K562 (cell line): ENCODE data around the gene SHISAL2A. TPM values are rescaled to one million over a fixed set of nuclear protein-coding genes. Genes with fewer than 3 reads are reported as not detected.

Source experiments
- ATAC-seq: fragments of 200-7000 bp; cut with Tn5 transposase; 3 replicates; pipeline ENCODE4 v1.9.1; 2020; ENCODE audit warnings: moderate library complexity
- BruUV-seq: library from RNA; stranded (reverse); fragments of 400-500 nt; replicated peaks from 2 replicates; lab custom pipeline; 2021; lab: Mats Ljungman, UMichigan
- CTCF ChIA-PET: fragments of 300-600 bp; formaldehyde crosslinking; extraction: SDS; loops from one replicate; lab custom pipeline; 2021; ENCODE audit warnings: low intra/inter-chr PET ratio; lab: Yijun Ruan, JAX
- POLR2A ChIA-PET: fragments of 300-600, 350-650 bp; sonication (Branson Sonifier 250); formaldehyde crosslinking; extraction: SDS; loops from one replicate; lab custom pipeline; 2021; ENCODE audit warnings: antibody characterized with exemption, inconsistent platforms; lab: Yijun Ruan, JAX
- DNase-seq, 4 experiments: peaks; one replicate each; pipeline versions ENCODE4 v3.0.0 to v3.0.0-alpha.2; 2011 to 2018; ENCODE audit warnings: low spot score in 3 of 4, mixed read lengths in 3 of 4; ENCODE audit errors: extremely low read depth in 1 of 4
- FAIRE-seq: peaks from 2 replicates; lab custom pipeline; 2011; peaks lifted over from hg19 to GRCh38; lab: Jason Lieb, UNC
- H2AFZ ChIP-seq: 2 replicates; pipeline ENCODE4 v1.6.0; 2011; ENCODE audit warnings: low read depth, low read length, control low read depth, inconsistent platforms
- H3K27ac ChIP-seq: fragments of 200-600 bp; 3 replicates; pipeline ENCODE4 v1.8.0; 2011; ENCODE audit warnings: low read depth, mild to moderate bottlenecking, control low read depth, inconsistent platforms, low read length, moderate library complexity, mixed read lengths; ENCODE audit errors: extremely low read depth
- H3K27me3 ChIP-seq, 2 experiments: fragments of 300-600 bp in 1 of 2; 2 replicates in 1 of 2; 3 replicates in 1 of 2; pipeline versions ENCODE4 v1.6.0 to v1.8.0; 2011; ENCODE audit warnings: inconsistent platforms in 2 of 2, low read length in 2 of 2, mild to moderate bottlenecking in 1 of 2, mixed read lengths in 1 of 2, moderate library complexity in 1 of 2; ENCODE audit not compliant: control insufficient read depth in 2 of 2, insufficient read depth in 2 of 2
- H3K36me3 ChIP-seq: fragments of 300-600 bp; 3 replicates; pipeline ENCODE4 v1.8.0; 2011; ENCODE audit warnings: mild to moderate bottlenecking, low read length, inconsistent platforms; ENCODE audit not compliant: control insufficient read depth, insufficient read depth
- H3K4me1 ChIP-seq, 2 experiments: fragments of 200-600 bp in 1 of 2; replicated peaks in 1 of 2; 2 replicates in 1 of 2; 3 replicates in 1 of 2; pipeline versions ENCODE4 v1.5.1 to v1.8.0; 2011; ENCODE audit warnings: inconsistent platforms in 2 of 2, low read length in 2 of 2, mild to moderate bottlenecking in 1 of 2, mixed read lengths in 1 of 2, moderate library complexity in 1 of 2; ENCODE audit not compliant: control insufficient read depth in 2 of 2, insufficient read depth in 2 of 2
- H3K4me2 ChIP-seq: 2 replicates; pipeline ENCODE4 v1.6.1; 2011; ENCODE audit warnings: low read length, control low read depth, inconsistent platforms, mixed read lengths; ENCODE audit not compliant: insufficient read depth
- H3K4me3 ChIP-seq: fragments of 200-600 bp; sonication (generic), shearing (Covaris generic); 2 replicates; pipeline ENCODE4 v1.5.1; 2016; ENCODE audit warnings: control low read depth, inconsistent platforms
- H3K79me2 ChIP-seq: fragments of 200-600 bp; 3 replicates; pipeline ENCODE4 v1.8.0; 2011; ENCODE audit warnings: low read length, inconsistent platforms; ENCODE audit not compliant: control insufficient read depth, insufficient read depth
- H3K9ac ChIP-seq, 2 experiments: 2 replicates each; pipeline versions ENCODE4 v1.6.0 to v1.6.1; 2011; ENCODE audit warnings: low read depth in 2 of 2, low read length in 2 of 2, control low read depth in 1 of 2, inconsistent platforms in 1 of 2, mild to moderate bottlenecking in 1 of 2, mixed read lengths in 1 of 2; ENCODE audit not compliant: insufficient read depth in 1 of 2
- H3K9me1 ChIP-seq: one replicate; pipeline ENCODE4 v1.6.0; 2011; ENCODE audit warnings: inconsistent platforms, mild to moderate bottlenecking, low read length, moderate library complexity; ENCODE audit not compliant: control insufficient read depth, insufficient read depth
- H3K9me3 ChIP-seq: replicated peaks from 2 replicates; pipeline ENCODE4 v1.5.1; 2011; ENCODE audit warnings: low read depth, low read length, inconsistent platforms; ENCODE audit not compliant: control insufficient read depth, insufficient read depth
- H4K20me1 ChIP-seq: replicated peaks from 2 replicates; pipeline ENCODE4 v1.6.1; 2011; ENCODE audit warnings: low read length, inconsistent platforms, mixed read lengths; ENCODE audit not compliant: control insufficient read depth, insufficient read depth
- BRF1 ChIP-seq: IDR thresholded peaks from 3 replicates; pipeline ENCODE4 v1.6.1; 2011; ENCODE audit warnings: borderline replicate concordance, mild to moderate bottlenecking; ENCODE audit not compliant: insufficient read length; ENCODE audit errors: extremely low read depth
- CHD4 ChIP-seq: fragments of 200-600 bp; sonication (generic); IDR thresholded peaks from 3 replicates; pipeline ENCODE4 v1.6.1; 2012; ENCODE audit warnings: low read depth, mild to moderate bottlenecking, mixed read lengths, low read length, inconsistent platforms; ENCODE audit not compliant: insufficient read depth, insufficient replicate concordance, poor library complexity, severe bottlenecking
- HNRNPH1 ChIP-seq: fragments of 200-400 bp; formaldehyde crosslinking; optimal IDR thresholded peaks from 2 replicates; pipeline ENCODE3; 2017; ENCODE audit warnings: low read depth, mild to moderate bottlenecking, low read length, moderate library complexity
- MBD2 ChIP-seq: sonication (generic); IDR thresholded peaks from 2 replicates; pipeline ENCODE4 v1.6.1; 2016; ENCODE audit warnings: low read depth, borderline replicate concordance
- NELFE ChIP-seq: IDR thresholded peaks from 2 replicates; pipeline ENCODE4 v1.6.1; 2011; ENCODE audit warnings: mild to moderate bottlenecking; ENCODE audit not compliant: insufficient read depth, insufficient read length
- PRPF4 ChIP-seq: fragments of 200-400 bp; formaldehyde crosslinking; IDR thresholded peaks from one replicate; pipeline ENCODE4 v1.6.1; 2017; ENCODE audit warnings: low read length, low read depth, mild to moderate bottlenecking; ENCODE audit not compliant: insufficient read depth, poor library complexity, severe bottlenecking
- USF1 ChIP-seq: sonication (generic); formaldehyde crosslinking; IDR thresholded peaks from 2 replicates; pipeline ENCODE4 v1.9.0; 2022; ENCODE audit warnings: mild to moderate bottlenecking, missing genetic modification reagents
- ZBTB12 ChIP-seq: fragments of 250-450 bp; sonication (Bioruptor Pico); IDR thresholded peaks from 2 replicates; pipeline ENCODE4 v1.4.0; 2020
- ZNF134 ChIP-seq: fragments of 250-450 bp; sonication (Bioruptor Pico); conservative IDR thresholded peaks from 2 replicates; pipeline ENCODE4 v1.4.0; 2020
- ZNF311 ChIP-seq: fragments of 250-450 bp; sonication (Bioruptor Pico); IDR thresholded peaks from 2 replicates; pipeline ENCODE4 v1.4.0; 2020; ENCODE audit warnings: mild to moderate bottlenecking, moderate library complexity
- ZNF696 ChIP-seq: fragments of 250-450 bp; sonication (Bioruptor Pico); conservative IDR thresholded peaks from 2 replicates; pipeline ENCODE4 v1.4.0; 2020; ENCODE audit warnings: mild to moderate bottlenecking, moderate library complexity
- WGBS: fragments of 100-300 bp; shearing (Covaris generic); methylation state at CpG from one replicate; pipeline ENCODE4 v1.1.6; 2016; ENCODE audit warnings: low coverage, mixed read lengths; ENCODE audit not compliant: insufficient coverage; ENCODE audit errors: missing lambda C conversion rate; 5-methylcytosine and 5-hydroxymethylcytosine counted together
- in situ Hi-C: fragments of 300-500 bp; cut with MboI; formaldehyde crosslinking; loops from 4 replicates; pipeline ENCODE4 v1.15.0; 2018; ENCODE audit warnings: inconsistent platforms, mixed read lengths
- intact Hi-C: fragments of 100-400 bp; cut with micrococcal nuclease; formaldehyde crosslinking; loops from 2 replicates; pipeline ENCODE4 v1.14.2; 2022
- polyA plus RNA-seq, 8 experiments: library from polyadenylated mRNA; depleted of rRNA in 4 of 8; stranded (reverse) in 5 of 8; unstranded in 3 of 8; fragments of >200 nt; fragmentation: Nextera tagmentation in 2 of 8; fragmentation: Illumina TruSeq in 1 of 8; extraction: Ambion mirVana in 2 of 8; extraction: Trizol in 1 of 8; gene quantifications; 2 replicates each; pipeline versions ENCODE4 v1.2.1 to v1.2.3, GENCODE V29; 2011 to 2014; ENCODE audit warnings: inconsistent platforms in 1 of 8, missing spikeins in 1 of 8
- total RNA-seq, 7 experiments: library from RNA; depleted of rRNA in 6 of 7; stranded (reverse); fragments of >200 nt in 6 of 7; fragmentation: Illumina TruSeq in 2 of 7; extraction: Trizol in 2 of 7; gene quantifications; 2 replicates each; pipeline versions ENCODE4 v1.2.1 to v1.2.3, GENCODE V29; 2011 to 2021; ENCODE audit warnings: low replicate concordance in 1 of 7

Gene SHISAL2A
- total and polyA plus RNA-seq, 9 of the 15 experiments (the other 6 are each of a cell fraction or from before 2014, with no cell fraction given), result 0.11 TPM; not detected in 8

GRCh38 chr1:52681136-52681535 lies 48.2 kb downstream of the SHISAL2A start:
- Histone ChIP-seq H3K36me3 (peaks cover 20% of the 10 kb centered on the region), H3K9me3 (no peaks in the 10 kb centered on the region), H4K20me1 (no peaks in the 10 kb centered on the region), H2AFZ (no peak overlapping the region), H3K9me1 (no peaks in the 10 kb centered on the region), H3K4me2 (no peak overlapping the region), H3K27ac (no peak overlapping the region), H3K79me2 (0 out of 3 replicates have a peak, but pooled peaks cover 1% of the 10 kb centered on the region), H3K4me3 (no peak overlapping the region), H3K27me3 (no peaks in the 10 kb centered on the region; a peak in 1 of 5 replicates), H3K4me1 (peaks cover 0 to 6% of the 10 kb centered on the region in 2 experiments; a peak in 2 of 5 replicates), H3K9ac (no peak overlapping the region)
- ChIA-PET POLR2A (no interaction called here), CTCF (no interaction called here)
- 46% methylated on average over 4 of the region's 4 CpGs for WGBS
- FAIRE-seq (no peak), DNase-seq (no peak), ATAC-seq (no peak)
- intact Hi-C loops (loop anchor here (5.0 kb wide), 1 partner anchor 279 kb away; the partner anchor contains the start of genes ORC1 and PRPF38A), in situ Hi-C loops (loop anchor here (10.0 to 25.0 kb wide), 2 partner anchors 276 to 544 kb away; partner anchors contain the start of genes ORC1, PRPF38A and ZFYVE9)
- no TSS peak for BruUV-seq
- TF ChIP-seq USF1 (CRISPR knock-in tag), result no peak
- no peak for TF ChIP-seq ZNF134
- no peak for TF ChIP-seq MBD2
- no peak for TF ChIP-seq BRF1
- no peak for TF ChIP-seq CHD4
- TF ChIP-seq ZBTB12 (CRISPR knock-in tag), result no peak
- TF ChIP-seq PRPF4, result no peak
- TF ChIP-seq NELFE, result no peak
- TF ChIP-seq ZNF311 (CRISPR knock-in tag), result no peak
- TF ChIP-seq ZNF696, result no peak
- TF ChIP-seq HNRNPH1, result no peak
